DMS153 (cell line): Measurements from ENCODE around the gene GIT2.

Source experiments
- DNase-seq: peaks from one replicate; lab custom pipeline; 2025; lab: John Stamatoyannopoulos, UW

Gene GIT2

GRCh38 chr12:109890620-109891170, 105.5 kb downstream of the GIT2 start:
- no peak for DNase-seq

GRCh38 chr12:109888179-109889020, 107.8 kb downstream of the GIT2 start:
- DNase-seq, result no peak

GRCh38 chr12:109885616-109886015, 110.6 kb downstream of the GIT2 start:
- no peak for DNase-seq

- no peak for DNase-seq
Observed at GRCh38 chr12:109883461-109883860, 112.7 kb downstream of the GIT2 start.

GRCh38 chr12:109881752-109882151, 114.4 kb downstream of the GIT2 start:
- DNase-seq, result no peak

- no peak for DNase-seq
Observed at GRCh38 chr12:109880938-109881337, 115.2 kb downstream of the GIT2 start.

GRCh38 chr12:109880043-109880931, 115.9 kb downstream of the GIT2 start, which contains the start of gene GLTP:
TSS of gene GLTP (minus strand) at chr12:109880541. CDS start at chr12:109880374, 167 bp downstream.
- DNase-seq, result peak; percentile 67
